Breast epithelium (tissue), 4 donors: ENCODE measurements around the gene DYNLRB2. TPM values are rescaled to one million over a fixed set of nuclear protein-coding genes. Genes with fewer than 3 reads are reported as not detected.

Experiments used
- DNase-seq, 2 donors: peaks; one replicate each; pipeline ENCODE4 v3.0.0-alpha.2; 2019; ENCODE audit warnings: low spot score in 2 of 2
- H3K27ac ChIP-seq, 2 donors: fragments of 200-600 bp; sonication (generic) in 1 of 2; one replicate each; pipeline ENCODE4 v1.5.1; 2016 to 2019; ENCODE audit warnings: mild to moderate bottlenecking in 1 of 2
- H3K27me3 ChIP-seq, 2 donors: fragments of 200-600 bp; sonication (generic) in 1 of 2; one replicate each; pipeline versions ENCODE4 v1.5.1 to v1.6.0; 2017 to 2019; ENCODE audit warnings: control low read depth in 1 of 2, mild to moderate bottlenecking in 1 of 2
- H3K36me3 ChIP-seq: fragments of 200-600 bp; one replicate; pipeline ENCODE4 v1.5.1; 2019
- H3K4me1 ChIP-seq, 2 donors: fragments of 200-600 bp; sonication (generic); one replicate each; pipeline ENCODE4 v1.5.1; 2016 to 2019; ENCODE audit warnings: control low read depth in 1 of 2
- H3K4me3 ChIP-seq, 3 donors: fragments of 200-600 bp; sonication (generic); 1 replicate in 2 of 3; 2 replicates in 1 of 3; pipeline ENCODE4 v1.5.1; 2016 to 2019; ENCODE audit warnings: mild to moderate bottlenecking in 3 of 3, moderate library complexity in 2 of 3
- H3K9me3 ChIP-seq, 2 donors: fragments of 200-600 bp; sonication (generic) in 1 of 2; one replicate each; pipeline ENCODE4 v1.5.1; 2016 to 2019; ENCODE audit warnings: control low read depth in 1 of 2
- POLR2A ChIP-seq: fragments of 450-650 bp; IDR thresholded peaks from one replicate; pipeline ENCODE4 v1.6.1; 2016; ENCODE audit warnings: antibody characterized with exemption, mild to moderate bottlenecking, moderate library complexity
- POLR2AphosphoS5 ChIP-seq, 3 donors: sonication (generic); formaldehyde crosslinking; IDR thresholded peaks; one replicate each; pipeline ENCODE4 v1.6.1; 2017; ENCODE audit warnings: antibody characterized with exemption in 3 of 3
- intact Hi-C: fragments of 100-400 bp; cut with DNase I; formaldehyde crosslinking; loops from one replicate; pipeline ENCODE4 v1.15.1; 2023; ENCODE audit warnings: low total_unique reads
- total RNA-seq, 3 donors: library from RNA; depleted of rRNA; stranded (reverse); fragments of >200 nt; gene quantifications; one replicate each; pipeline ENCODE4 v1.1.0, GENCODE V29; 2016
- TF ChIP-seq, protein P1 (sequence below), 3 donors: fragments of 450-650 bp; IDR thresholded peaks; one replicate each; pipeline ENCODE4 v1.5.1; 2016 to 2017; ENCODE audit warnings: antibody characterized with exemption in 3 of 3, mild to moderate bottlenecking in 3 of 3, moderate library complexity in 3 of 3

DYNLRB2 gene
- total RNA-seq, 3 donors from 2014 or later, result 1.9 to 8.5 (median 4.6) TPM

DNA sequence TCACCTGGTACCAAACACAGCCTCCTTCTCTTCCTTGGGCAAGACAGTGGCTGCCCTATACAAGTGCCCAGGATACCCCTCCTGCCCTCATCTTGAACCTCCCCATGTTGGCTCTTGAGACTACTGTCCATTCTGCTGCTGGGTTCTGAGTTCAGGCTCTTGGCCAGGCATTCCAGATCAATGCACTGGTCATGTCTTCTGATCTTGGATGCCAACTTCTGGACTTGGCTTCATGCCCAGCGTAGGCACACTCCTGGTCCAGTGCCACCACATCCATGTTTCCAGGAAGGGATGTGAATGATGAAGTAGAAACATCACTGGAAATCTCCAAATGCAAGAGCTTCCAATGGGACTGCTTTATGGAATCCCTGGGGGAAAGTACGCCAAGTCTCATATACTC is 51.5 kb downstream of the DYNLRB2 start:
- Histone ChIP-seq H3K9me3 (no peaks in the 10 kb centered on the region), H3K36me3 (no peaks in the 10 kb centered on the region)

DNA sequence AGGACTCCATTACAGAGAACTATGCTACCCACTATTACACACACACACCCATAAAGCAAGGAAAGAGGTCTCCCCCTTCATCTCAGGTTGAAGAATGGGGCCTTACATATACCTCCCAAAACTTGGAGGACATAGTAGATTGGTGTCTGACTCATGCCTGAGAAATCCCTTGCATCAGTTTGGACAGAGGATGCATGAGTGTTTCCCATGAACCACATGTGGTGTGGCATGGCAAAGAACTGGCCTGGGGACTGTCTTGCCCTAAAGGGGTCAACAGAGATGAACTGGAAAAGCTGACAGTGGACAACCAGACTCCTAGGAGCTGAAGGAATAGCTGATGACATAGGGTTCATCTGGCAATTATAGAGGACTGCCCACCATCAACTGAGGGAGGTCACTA is 54.0 kb downstream of the DYNLRB2 start:
- intact Hi-C loops, result no loop called here
- Histone ChIP-seq H3K9me3 (no peaks in the 10 kb centered on the region), H3K4me3 (no peak overlapping the region), H3K27ac (no peak overlapping the region), H3K4me1 (no peaks in the 10 kb centered on the region), H3K36me3 (no peaks in the 10 kb centered on the region), H3K27me3 (no peaks in the 10 kb centered on the region)
- DNase-seq, result no peak
- TF ChIP-seq POLR2A (no peak), POLR2AphosphoS5 (IDR thresholded peaks at IDR 0.05) (no peak)
- TF ChIP-seq, protein P1, sequence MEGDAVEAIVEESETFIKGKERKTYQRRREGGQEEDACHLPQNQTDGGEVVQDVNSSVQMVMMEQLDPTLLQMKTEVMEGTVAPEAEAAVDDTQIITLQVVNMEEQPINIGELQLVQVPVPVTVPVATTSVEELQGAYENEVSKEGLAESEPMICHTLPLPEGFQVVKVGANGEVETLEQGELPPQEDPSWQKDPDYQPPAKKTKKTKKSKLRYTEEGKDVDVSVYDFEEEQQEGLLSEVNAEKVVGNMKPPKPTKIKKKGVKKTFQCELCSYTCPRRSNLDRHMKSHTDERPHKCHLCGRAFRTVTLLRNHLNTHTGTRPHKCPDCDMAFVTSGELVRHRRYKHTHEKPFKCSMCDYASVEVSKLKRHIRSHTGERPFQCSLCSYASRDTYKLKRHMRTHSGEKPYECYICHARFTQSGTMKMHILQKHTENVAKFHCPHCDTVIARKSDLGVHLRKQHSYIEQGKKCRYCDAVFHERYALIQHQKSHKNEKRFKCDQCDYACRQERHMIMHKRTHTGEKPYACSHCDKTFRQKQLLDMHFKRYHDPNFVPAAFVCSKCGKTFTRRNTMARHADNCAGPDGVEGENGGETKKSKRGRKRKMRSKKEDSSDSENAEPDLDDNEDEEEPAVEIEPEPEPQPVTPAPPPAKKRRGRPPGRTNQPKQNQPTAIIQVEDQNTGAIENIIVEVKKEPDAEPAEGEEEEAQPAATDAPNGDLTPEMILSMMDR (IDR thresholded peaks at IDR 0.05), result no peak

More for the DNA sequence above, 51.5 kb downstream of the DYNLRB2 start:
- H3K4me1 ChIP-seq, result no peaks in the 10 kb centered on the region
- H3K27ac ChIP-seq, result no peak overlapping the region
- TF ChIP-seq, protein P1 (IDR thresholded peaks at IDR 0.05), result no peak
- TF ChIP-seq POLR2A (no peak), POLR2AphosphoS5 (IDR thresholded peaks at IDR 0.05) (no peak)
- DNase-seq, result no peak
- H3K4me3 ChIP-seq, result no peak overlapping the region
- no peaks in the 10 kb centered on the region for H3K27me3 ChIP-seq
- intact Hi-C loops, result no loop called here

DNA sequence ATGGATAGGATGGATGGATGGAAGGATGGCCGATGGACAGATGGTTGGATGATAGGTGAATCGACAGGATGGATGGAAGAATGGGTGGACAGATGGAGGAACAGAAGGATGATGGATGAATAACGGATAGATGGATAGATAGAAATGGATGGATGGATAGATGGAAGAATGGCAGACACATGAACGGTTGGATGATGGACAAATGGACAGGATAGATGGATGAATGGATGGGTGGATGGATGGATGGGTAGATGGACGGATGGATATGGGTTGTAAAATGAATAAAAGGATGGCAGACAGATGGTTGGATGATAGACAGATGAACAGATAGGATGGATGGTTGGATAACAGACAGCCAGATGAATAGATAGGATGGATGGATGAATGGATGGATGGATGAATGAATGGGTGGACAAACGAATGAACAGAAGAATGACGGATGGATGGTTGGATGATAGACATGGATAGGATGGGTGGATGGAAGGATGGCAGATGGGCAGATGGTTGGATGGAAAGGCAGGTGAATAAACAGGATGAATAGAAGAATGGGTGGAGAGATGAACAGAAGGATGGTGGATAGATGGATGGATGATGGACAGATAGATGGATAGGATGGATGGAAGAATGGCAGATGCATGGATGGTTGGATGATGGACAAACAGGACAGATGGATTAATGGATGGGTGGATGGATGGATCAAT is 55.9 kb downstream of the DYNLRB2 start:
- no peak for DNase-seq
- intact Hi-C loops, result no loop called here

DNA sequence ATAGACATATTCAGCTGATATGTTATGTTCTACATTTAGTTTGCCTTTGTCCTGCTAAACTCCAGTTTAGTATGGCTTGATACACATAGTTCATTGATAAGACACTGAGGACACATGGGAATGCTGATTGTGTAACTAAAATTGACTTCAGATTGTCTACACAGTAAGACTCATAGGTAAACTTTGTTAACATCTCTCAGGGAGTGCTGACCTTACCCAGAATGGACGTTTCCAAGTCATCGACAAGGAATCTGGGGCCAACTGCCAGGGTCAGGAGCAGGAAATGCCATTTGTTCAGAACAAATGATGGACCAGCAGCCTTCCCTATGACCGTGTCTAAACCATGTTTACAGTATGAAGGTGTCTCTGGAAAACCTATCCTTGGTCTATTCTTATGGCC is 58.7 kb downstream of the DYNLRB2 start:
- no peak for DNase-seq
- Histone ChIP-seq H3K9me3 (no peaks in the 10 kb centered on the region), H3K27me3 (no peaks in the 10 kb centered on the region), H3K4me1 (no peaks in the 10 kb centered on the region), H3K36me3 (no peaks in the 10 kb centered on the region), H3K4me3 (no peak overlapping the region), H3K27ac (no peak overlapping the region)
- intact Hi-C loops, result no loop called here
- TF ChIP-seq POLR2AphosphoS5 (IDR thresholded peaks at IDR 0.05) (no peak), POLR2A (no peak)
- TF ChIP-seq, protein P1 (IDR thresholded peaks at IDR 0.05), result no peak

More for the DNA sequence above, 55.9 kb downstream of the DYNLRB2 start:
- TF ChIP-seq POLR2A (no peak), POLR2AphosphoS5 (IDR thresholded peaks at IDR 0.05) (no peak)
- TF ChIP-seq, protein P1 (IDR thresholded peaks at IDR 0.05), result no peak
- no peak overlapping the region for H3K27ac ChIP-seq
- H3K9me3 ChIP-seq, result no peaks in the 10 kb centered on the region
- H3K4me3 ChIP-seq, result no peak overlapping the region
- no peaks in the 10 kb centered on the region for H3K27me3 ChIP-seq
- H3K4me1 ChIP-seq, result no peaks in the 10 kb centered on the region
- H3K36me3 ChIP-seq, result no peaks in the 10 kb centered on the region
